Body of pancreas (tissue), 4 donors: ENCODE data around the gene TPRA1.

Experiments
- POLR2A ChIP-seq, 3 donors: fragments of 450-650 bp; IDR thresholded peaks; one replicate each; pipeline ENCODE4 v1.6.1; 2016; ENCODE audit warnings: antibody characterized with exemption in 3 of 3, mild to moderate bottlenecking in 2 of 3
- TF ChIP-seq, protein P1 (sequence below), 7 experiments: fragments of 450-650 bp in 4 of 7; fragments of 200-600 bp in 3 of 7; sonication (generic) in 3 of 7; IDR thresholded peaks; one replicate each; pipeline ENCODE4 v1.5.1; 2016 to 2019; ENCODE audit warnings: antibody characterized with exemption in 7 of 7

DNA sequence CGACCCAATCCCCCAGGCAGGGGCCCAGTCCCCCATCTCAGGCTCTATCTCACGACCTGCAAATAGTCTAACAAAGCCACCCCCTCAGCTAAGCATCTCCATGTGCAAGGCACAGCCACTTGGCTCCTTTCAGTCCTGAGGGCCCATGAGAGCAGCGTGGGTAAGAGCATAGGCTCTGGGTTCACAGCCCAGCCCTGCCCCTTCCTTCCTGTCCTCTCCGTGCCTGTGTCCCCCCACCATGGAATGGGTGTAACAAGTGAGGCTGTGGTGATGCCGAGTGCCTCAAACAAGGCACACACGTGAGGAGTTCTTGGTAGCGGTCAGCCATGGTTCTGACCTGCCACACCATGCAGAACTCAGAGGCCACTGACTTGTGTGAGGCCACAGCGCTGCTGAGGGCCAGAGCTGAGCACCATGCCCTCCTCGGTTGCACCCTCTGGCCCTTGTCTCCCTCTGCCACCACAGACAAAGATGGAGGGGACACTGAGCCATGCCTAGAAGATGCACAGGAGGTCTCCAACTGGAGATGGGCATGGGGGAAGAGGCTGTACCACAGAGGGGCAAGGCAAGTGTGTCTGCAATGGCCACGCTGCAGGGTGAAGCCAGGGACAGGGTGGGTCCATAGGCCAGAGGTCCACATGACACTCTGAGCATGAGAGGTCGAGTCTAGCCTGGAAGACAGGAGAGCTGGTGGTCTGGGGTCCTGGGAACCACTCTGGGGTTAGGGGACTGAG lies 10.0 kb downstream of the TPRA1 start:
- TF ChIP-seq, protein P1, sequence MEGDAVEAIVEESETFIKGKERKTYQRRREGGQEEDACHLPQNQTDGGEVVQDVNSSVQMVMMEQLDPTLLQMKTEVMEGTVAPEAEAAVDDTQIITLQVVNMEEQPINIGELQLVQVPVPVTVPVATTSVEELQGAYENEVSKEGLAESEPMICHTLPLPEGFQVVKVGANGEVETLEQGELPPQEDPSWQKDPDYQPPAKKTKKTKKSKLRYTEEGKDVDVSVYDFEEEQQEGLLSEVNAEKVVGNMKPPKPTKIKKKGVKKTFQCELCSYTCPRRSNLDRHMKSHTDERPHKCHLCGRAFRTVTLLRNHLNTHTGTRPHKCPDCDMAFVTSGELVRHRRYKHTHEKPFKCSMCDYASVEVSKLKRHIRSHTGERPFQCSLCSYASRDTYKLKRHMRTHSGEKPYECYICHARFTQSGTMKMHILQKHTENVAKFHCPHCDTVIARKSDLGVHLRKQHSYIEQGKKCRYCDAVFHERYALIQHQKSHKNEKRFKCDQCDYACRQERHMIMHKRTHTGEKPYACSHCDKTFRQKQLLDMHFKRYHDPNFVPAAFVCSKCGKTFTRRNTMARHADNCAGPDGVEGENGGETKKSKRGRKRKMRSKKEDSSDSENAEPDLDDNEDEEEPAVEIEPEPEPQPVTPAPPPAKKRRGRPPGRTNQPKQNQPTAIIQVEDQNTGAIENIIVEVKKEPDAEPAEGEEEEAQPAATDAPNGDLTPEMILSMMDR (IDR thresholded peaks at IDR 0.05): no peak
- no peak for TF ChIP-seq POLR2A (IDR thresholded peaks at IDR 0.05)
